ENCODE measurements around the gene CHURC1.

CHURC1 gene

GRCh38 chr14:64914237-64915028 lies at the start of gene CHURC1:
Gene CHURC1, plus strand, starts transcription at chr14:64914455. Its CDS starts 41 bp downstream, at chr14:64914496.
- TF ChIP-seq CTCF (IDR thresholded peaks at IDR 0.05; ENCODE audit: low read depth, low read length, missing control alignments), result no peak
- peak; percentile 97 for DNase-seq (ENCODE audit: extremely low read depth, low read depth)
- peak within 1 kb of the TSS; percentile 96 for H3K4me3 ChIP-seq (replicated peaks; ENCODE audit: low read depth, low read length)

GRCh38 chr14:64865109-64865508 lies 49.1 kb upstream of the CHURC1 start:
- no peak for DNase-seq (ENCODE audit: extremely low read depth, low read depth)
- no peak overlapping the region for H3K4me3 ChIP-seq (replicated peaks; ENCODE audit: low read depth, low read length)
- TF ChIP-seq CTCF (IDR thresholded peaks at IDR 0.05; ENCODE audit: low read depth, low read length, missing control alignments), result no peak

- TF ChIP-seq CTCF (IDR thresholded peaks at IDR 0.05; ENCODE audit: low read depth, low read length, missing control alignments), result no peak
- no peak for DNase-seq (ENCODE audit: extremely low read depth, low read depth)
- H3K4me3 ChIP-seq (replicated peaks; ENCODE audit: low read depth, low read length), result no peak overlapping the region
Measured at GRCh38 chr14:64865992-64866391, 48.3 kb upstream of the CHURC1 start.

GRCh38 chr14:64867182-64867581 lies 47.1 kb upstream of the CHURC1 start:
- no peak overlapping the region for H3K4me3 ChIP-seq (replicated peaks; ENCODE audit: low read depth, low read length)
- no peak for DNase-seq (ENCODE audit: extremely low read depth, low read depth)
- no peak for TF ChIP-seq CTCF (IDR thresholded peaks at IDR 0.05; ENCODE audit: low read depth, low read length, missing control alignments)

- no peak overlapping the region for H3K4me3 ChIP-seq (replicated peaks; ENCODE audit: low read depth, low read length)
- no peak for TF ChIP-seq CTCF (IDR thresholded peaks at IDR 0.05; ENCODE audit: low read depth, low read length, missing control alignments)
- DNase-seq (ENCODE audit: extremely low read depth, low read depth), result no peak
Measured at GRCh38 chr14:64868379-64868778, 45.9 kb upstream of the CHURC1 start.

- H3K4me3 ChIP-seq (replicated peaks; ENCODE audit: low read depth, low read length), result no peak overlapping the region
- no peak for DNase-seq (ENCODE audit: extremely low read depth, low read depth)
- TF ChIP-seq CTCF (IDR thresholded peaks at IDR 0.05; ENCODE audit: low read depth, low read length, missing control alignments), result no peak
Measured at GRCh38 chr14:64868841-64869240, 45.4 kb upstream of the CHURC1 start.

Measured in HFF-Myc (cell line).